Heart left ventricle (tissue), 16 donors: Measurements from ENCODE around the gene UGT1A9. TPM values are rescaled to one million over a fixed set of nuclear protein-coding genes. Genes with fewer than 3 reads are reported as not detected.
"Not testable (repeated sequence)": the region's sequence is repeated elsewhere in the genome, so short reads cannot be mapped to it uniquely, and the experiment has no call there.

ENCODE experiments used
- ATAC-seq, 4 donors: fragments of 200-7000 bp; cut with Tn5 transposase; one replicate each; pipeline ENCODE4 v1.9.1; 2020 to 2022; ENCODE audit warnings: moderate library complexity in 4 of 4, mild to moderate bottlenecking in 3 of 4, moderate number of reproducible peaks in 1 of 4
- DNase-seq, 5 donors: peaks; one replicate each; pipeline ENCODE4 v3.0.0-alpha.2; 2020
- H3K27ac ChIP-seq, 12 donors: fragments of 200-600 bp; sonication (generic) in 4 of 12; one replicate each; pipeline versions ENCODE4 v1.5.0 to v1.8.0; 2016 to 2022; ENCODE audit warnings: mild to moderate bottlenecking in 2 of 12
- H3K27me3 ChIP-seq, 9 donors: fragments of 200-600 bp; sonication (generic) in 2 of 9; one replicate each; pipeline versions ENCODE4 v1.5.1 to v1.8.0; 2016 to 2022; ENCODE audit warnings: mild to moderate bottlenecking in 3 of 9
- H3K36me3 ChIP-seq, 9 donors: fragments of 200-600 bp; sonication (generic) in 2 of 9; one replicate each; pipeline versions ENCODE4 v1.5.0 to v1.8.0; 2018 to 2022; ENCODE audit warnings: mild to moderate bottlenecking in 2 of 9
- H3K4me1 ChIP-seq, 12 donors: fragments of 200-600 bp; sonication (generic) in 4 of 12; one replicate each; pipeline versions ENCODE4 v1.5.0 to v1.8.0; 2016 to 2022; ENCODE audit warnings: mild to moderate bottlenecking in 3 of 12
- H3K4me3 ChIP-seq, 12 donors: fragments of 200-600 bp; sonication (generic) in 4 of 12; one replicate each; pipeline versions ENCODE4 v1.5.0 to v1.8.0; 2017 to 2022; ENCODE audit warnings: mild to moderate bottlenecking in 9 of 12, moderate library complexity in 4 of 12
- H3K9me3 ChIP-seq, 12 donors: fragments of 200-600 bp; sonication (generic) in 4 of 12; one replicate each; pipeline versions ENCODE4 v1.5.0 to v1.8.0; 2016 to 2022; ENCODE audit warnings: mild to moderate bottlenecking in 1 of 12
- POLR2A ChIP-seq, 2 donors: fragments of 450-650 bp; IDR thresholded peaks; one replicate each; pipeline ENCODE4 v1.6.1; 2017; ENCODE audit warnings: antibody characterized with exemption in 2 of 2, mild to moderate bottlenecking in 2 of 2, moderate library complexity in 2 of 2
- WGBS, 4 donors: extraction: QIAGEN DNeasy Blood & Tissue Kit in 2 of 4; methylation state at CpG; one replicate each; pipeline versions ENCODE4 v1.1.5 to v1.1.7; 2013 to 2018; 5-methylcytosine and 5-hydroxymethylcytosine counted together
- intact Hi-C, 10 donors: fragments of 100-400 bp; cut with DNase I; formaldehyde crosslinking; loops; one replicate each; pipeline versions ENCODE4 v1.11.1 to v1.14.2; 2022
- polyA plus RNA-seq, 2 donors: library from polyadenylated mRNA; stranded (reverse); fragments of 200-250 nt; gene quantifications; one replicate each; pipeline ENCODE4 v1.2.3, GENCODE V29; 2013
- total RNA-seq, 9 donors: library from RNA; depleted of rRNA in 2 of 9; stranded (reverse); fragments of >200 nt in 2 of 9; fragmentation: NEBNext Ultra II Directional in 3 of 9; extraction: Animal tissue kit (Norgen Biotek cat#: 25700) in 3 of 9; gene quantifications; one replicate each; pipeline versions ENCODE4 v1.1.0 to v1.2.4, GENCODE V29; 2016 to 2023
- TF ChIP-seq, protein P1 (sequence below), 12 donors: fragments of 200-600 bp; sonication (generic) in 4 of 12; IDR thresholded peaks; one replicate each; pipeline versions ENCODE4 v1.5.0 to v1.8.0; 2018 to 2022; ENCODE audit warnings: antibody characterized with exemption in 12 of 12, mild to moderate bottlenecking in 5 of 12
- donor health status: ischemic (EF 13 %, LVEDD 7.1; RV severe dilation, severe dysfunction).
- donor health status: healthy with polysubstance abuse.
- donor health status: DM: no; HTN: yes; CAD: no.
- donor health status: DM: no; HTN: no; CAD: no.
- donor health status: ischemic (EF 25% LVEDD 6.9; RV normal size, moderate dysfunction).
- donor health status: ischemic (EF 25% LVEDD 5.7; RV mildly dilated, moderate dysfunction).
- donor health status: healthy.
- donor health status: DM: yes; HTN: yes; CAD: no.
- donor health status: ischemic (EF 35%, LVEDD 5.7; RV mildly dilated, moderate dysfunction).
- donor health status: nonischemic (EF 11% LVEDD 7.7; RV severe dilation, severe dysfunction).
- donor health status: DM: yes; HTN: yes; CAD: no.
- donor health status: PGD.
- donor health status: ischemic (EF 29% LVEDD 5.4; RV normal size, mild dysfunction).
- donor health status: nonischemic (EF 23%, LVEDD 6.1; RV moderate dilation, normal function).

UGT1A9 gene
- total and polyA plus RNA-seq, 11 donors = not detected

DNA sequence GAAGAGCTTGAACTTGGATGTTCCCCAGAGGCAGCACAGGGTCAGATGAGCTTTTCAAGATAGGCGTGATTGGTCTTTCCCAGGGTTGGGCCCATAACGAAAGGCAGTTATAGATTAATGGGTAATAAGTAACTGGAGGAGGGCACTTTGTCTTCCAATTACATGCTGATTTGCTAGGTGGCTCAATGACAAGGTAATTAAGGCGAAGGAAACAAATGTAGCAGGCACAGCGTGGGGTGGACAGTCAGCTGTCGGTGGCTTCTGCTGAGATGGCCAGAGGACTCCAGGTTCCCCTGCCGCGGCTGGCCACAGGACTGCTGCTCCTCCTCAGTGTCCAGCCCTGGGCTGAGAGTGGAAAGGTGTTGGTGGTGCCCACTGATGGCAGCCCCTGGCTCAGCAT, 46.9 kb downstream of the UGT1A9 start, which contains the start of gene UGT1A4:
TSS of gene UGT1A4 (plus strand) at position 185 of the 400 bp plus-strand sequence. CDS start at position 270, 85 bp downstream.
- Histone ChIP-seq H3K9me3 (no peaks in the 10 kb centered on the region), H3K36me3 (no peaks in the 10 kb centered on the region), H3K4me1 (no peaks in the 10 kb centered on the region), H3K27ac (no peak within 1 kb of the TSS), H3K27me3 (peaks cover 0 to 33% (median 6%) of the 10 kb centered on the region in 9 donors), H3K4me3 (no peak within 1 kb of the TSS)
- DNase-seq (no peak), ATAC-seq (no peak)
- 80 to 84% (median 83%) methylated on average over 7 of the region's 7 CpGs for WGBS, 4 donors
- intact Hi-C loops = loop anchor here in 1 of 10 donors (10.0 kb wide), 1 partner anchor 274 kb away; no protein-coding TSS in a partner anchor
- TF ChIP-seq, protein P1, sequence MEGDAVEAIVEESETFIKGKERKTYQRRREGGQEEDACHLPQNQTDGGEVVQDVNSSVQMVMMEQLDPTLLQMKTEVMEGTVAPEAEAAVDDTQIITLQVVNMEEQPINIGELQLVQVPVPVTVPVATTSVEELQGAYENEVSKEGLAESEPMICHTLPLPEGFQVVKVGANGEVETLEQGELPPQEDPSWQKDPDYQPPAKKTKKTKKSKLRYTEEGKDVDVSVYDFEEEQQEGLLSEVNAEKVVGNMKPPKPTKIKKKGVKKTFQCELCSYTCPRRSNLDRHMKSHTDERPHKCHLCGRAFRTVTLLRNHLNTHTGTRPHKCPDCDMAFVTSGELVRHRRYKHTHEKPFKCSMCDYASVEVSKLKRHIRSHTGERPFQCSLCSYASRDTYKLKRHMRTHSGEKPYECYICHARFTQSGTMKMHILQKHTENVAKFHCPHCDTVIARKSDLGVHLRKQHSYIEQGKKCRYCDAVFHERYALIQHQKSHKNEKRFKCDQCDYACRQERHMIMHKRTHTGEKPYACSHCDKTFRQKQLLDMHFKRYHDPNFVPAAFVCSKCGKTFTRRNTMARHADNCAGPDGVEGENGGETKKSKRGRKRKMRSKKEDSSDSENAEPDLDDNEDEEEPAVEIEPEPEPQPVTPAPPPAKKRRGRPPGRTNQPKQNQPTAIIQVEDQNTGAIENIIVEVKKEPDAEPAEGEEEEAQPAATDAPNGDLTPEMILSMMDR (IDR thresholded peaks at IDR 0.05) = no peak
- TF ChIP-seq POLR2A (IDR thresholded peaks at IDR 0.05) = no peak

DNA sequence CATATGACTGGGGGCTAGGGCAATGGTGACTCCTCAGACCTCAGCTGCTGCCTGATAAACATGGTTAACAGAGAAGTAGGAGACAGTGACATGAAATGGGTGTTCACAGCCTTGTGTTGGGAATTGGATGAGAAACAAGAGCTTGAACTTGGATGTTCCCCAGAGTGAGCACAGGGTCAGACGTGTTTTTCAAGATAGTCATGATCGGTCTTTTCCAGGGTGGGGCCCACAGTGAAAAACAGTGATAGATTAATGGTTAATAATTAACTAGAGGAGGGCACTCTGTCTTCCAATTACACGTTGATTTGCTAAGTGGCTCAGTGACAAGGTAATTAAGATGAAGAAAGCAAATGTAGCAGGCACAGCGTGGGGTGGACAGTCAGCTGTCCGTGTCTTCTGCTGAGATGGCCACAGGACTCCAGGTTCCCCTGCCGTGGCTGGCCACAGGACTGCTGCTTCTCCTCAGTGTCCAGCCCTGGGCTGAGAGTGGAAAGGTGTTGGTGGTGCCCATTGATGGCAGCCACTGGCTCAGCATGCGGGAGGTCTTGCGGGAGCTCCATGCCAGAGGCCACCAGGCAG, 57.1 kb downstream of the UGT1A9 start, which contains the start of gene UGT1A3:
TSS of gene UGT1A3 (plus strand) at position 320 of the 579 bp plus-strand sequence. CDS start at position 405, 85 bp downstream.
- WGBS, 4 donors = 78 to 87% (median 81%) methylated on average over 7 to 8 of the region's 8 CpGs
- intact Hi-C loops = no loop called here
- peaks cover 0 to 3% (median 0%) of the 10 kb centered on the region in 9 donors for H3K27me3 ChIP-seq
- ATAC-seq (no peak), DNase-seq (no peak)
- no peaks in the 10 kb centered on the region for H3K9me3 ChIP-seq
- H3K27ac ChIP-seq = no peak within 1 kb of the TSS
- no peaks in the 10 kb centered on the region for H3K36me3 ChIP-seq
- no peak within 1 kb of the TSS for H3K4me3 ChIP-seq
- TF ChIP-seq, protein P1 (IDR thresholded peaks at IDR 0.05) = no peak
- no peak for TF ChIP-seq POLR2A (IDR thresholded peaks at IDR 0.05)
- H3K4me1 ChIP-seq = no peaks in the 10 kb centered on the region

DNA sequence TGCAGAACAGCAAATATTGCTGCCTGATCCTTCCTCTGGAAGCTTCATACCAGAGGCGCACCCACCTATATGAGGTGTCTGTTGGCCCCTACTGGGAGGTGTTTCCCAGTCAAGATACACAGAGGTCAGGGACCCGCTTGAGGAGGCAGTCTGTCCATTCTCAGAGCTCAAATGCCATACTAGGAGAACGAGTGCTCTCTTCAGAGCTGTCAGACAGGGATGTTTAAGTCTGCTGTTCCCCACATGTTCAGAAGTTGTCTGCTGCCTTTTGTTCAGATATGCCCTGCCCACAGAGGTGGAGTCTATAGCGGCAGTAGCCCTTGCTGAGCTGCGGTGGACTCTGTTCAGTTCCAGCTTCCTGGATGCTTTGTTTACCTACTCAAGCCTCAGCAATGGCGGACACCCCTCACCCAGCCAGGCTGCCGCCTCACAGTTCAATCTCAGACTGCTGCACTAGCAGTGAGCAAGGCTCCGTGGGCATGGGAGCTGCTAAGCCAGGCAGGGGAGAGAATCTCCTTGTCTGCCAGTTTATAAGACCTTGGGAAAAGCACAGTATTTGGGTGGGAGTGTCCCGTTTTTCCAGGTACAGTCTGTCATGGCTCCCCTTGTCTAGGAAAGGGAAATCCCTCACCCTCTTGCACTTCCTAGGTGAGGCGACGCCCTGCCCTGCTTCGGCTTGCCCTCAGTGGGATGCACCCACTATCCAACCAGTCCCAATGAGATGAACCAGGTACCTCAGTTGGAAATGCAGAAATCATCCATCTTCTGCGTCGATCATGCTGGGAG, 65.4 kb downstream of the UGT1A9 start:
- H3K27me3 ChIP-seq = peaks cover 0 to 14% (median 0%) of the 10 kb centered on the region in 9 donors
- H3K9me3 ChIP-seq, H3K4me3 ChIP-seq, H3K36me3 ChIP-seq, ATAC-seq, H3K27ac ChIP-seq, intact Hi-C loops, DNase-seq, H3K4me1 ChIP-seq: not testable (repeated sequence)
- whole genome bisulfite sequencing, 4 donors = 81 to 87% (median 83%) methylated on average over 10 to 14 of the region's 14 CpGs

DNA sequence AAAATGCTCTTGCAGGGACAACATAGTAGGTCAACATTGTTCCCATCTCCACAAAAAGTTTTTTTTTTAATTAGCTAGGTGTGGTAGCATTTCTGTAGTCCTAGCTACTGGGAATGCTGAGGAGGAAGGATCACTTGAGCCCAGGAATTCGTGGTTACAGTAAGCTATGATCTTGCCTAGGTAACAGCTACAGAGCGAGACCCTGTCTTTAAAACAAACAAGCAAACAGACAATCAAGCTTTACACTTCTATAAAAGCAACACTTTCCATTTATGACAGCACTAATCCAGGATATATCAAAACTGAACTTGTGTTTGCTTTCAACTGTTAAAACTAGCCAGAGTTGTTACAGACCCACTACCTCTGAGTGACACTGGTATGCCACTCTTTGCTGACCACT, 69.2 kb downstream of the UGT1A9 start:
- Histone ChIP-seq H3K36me3 (no peaks in the 10 kb centered on the region), H3K9me3 (no peaks in the 10 kb centered on the region), H3K27ac (no peak overlapping the region), H3K27me3 (peaks cover 0 to 14% (median 0%) of the 10 kb centered on the region in 9 donors), H3K4me3 (no peak overlapping the region), H3K4me1 (no peaks in the 10 kb centered on the region)
- WGBS, 4 donors = 61 to 77% (median 68%) methylated on average over 2 of the region's 2 CpGs
- intact Hi-C loops = no loop called here
- no peak for TF ChIP-seq POLR2A (IDR thresholded peaks at IDR 0.05)
- TF ChIP-seq, protein P1 (IDR thresholded peaks at IDR 0.05) = no peak
- ATAC-seq (no peak), DNase-seq (no peak)
